Suprapubic skin (tissue), 4 donors: ENCODE measurements around the gene ADAM21. TPM values are rescaled to one million over a fixed set of nuclear protein-coding genes. Genes with fewer than 3 reads are reported as not detected.
"Not testable (repeated sequence)": the region's sequence is repeated elsewhere in the genome, so short reads cannot be mapped to it uniquely, and the experiment has no call there.

ENCODE experiments used
- DNase-seq, 2 donors: peaks; one replicate each; pipeline ENCODE4 v3.0.0-alpha.2; 2019; ENCODE audit warnings: low spot score in 2 of 2
- H3K27ac ChIP-seq: fragments of 200-600 bp; sonication (generic); one replicate; pipeline ENCODE4 v1.5.1; 2019
- H3K27me3 ChIP-seq: fragments of 200-600 bp; sonication (generic); one replicate; pipeline ENCODE4 v1.5.1; 2019
- H3K36me3 ChIP-seq: fragments of 200-600 bp; sonication (generic); one replicate; pipeline ENCODE4 v1.5.1; 2019
- H3K4me1 ChIP-seq: fragments of 200-600 bp; sonication (generic); one replicate; pipeline ENCODE4 v1.5.1; 2019
- H3K4me3 ChIP-seq: fragments of 200-600 bp; sonication (generic); one replicate; pipeline ENCODE4 v1.5.1; 2019; ENCODE audit warnings: mild to moderate bottlenecking
- H3K9me3 ChIP-seq: fragments of 200-600 bp; sonication (generic); one replicate; pipeline ENCODE4 v1.5.1; 2019
- CTCF ChIP-seq, 2 donors: fragments of 200-600 bp in 1 of 2; fragments of 450-650 bp in 1 of 2; sonication (generic) in 1 of 2; IDR thresholded peaks; one replicate each; pipeline ENCODE4 v1.5.1; 2016 to 2019; ENCODE audit warnings: antibody characterized with exemption in 2 of 2, mild to moderate bottlenecking in 1 of 2, moderate library complexity in 1 of 2
- EP300 ChIP-seq: sonication (generic); formaldehyde crosslinking; IDR thresholded peaks from one replicate; pipeline ENCODE4 v1.6.1; 2017; ENCODE audit warnings: antibody characterized with exemption
- POLR2A ChIP-seq, 2 donors: fragments of 450-650 bp; IDR thresholded peaks; one replicate each; pipeline ENCODE4 v1.6.1; 2017; ENCODE audit warnings: antibody characterized with exemption in 2 of 2, mild to moderate bottlenecking in 2 of 2, moderate library complexity in 2 of 2
- POLR2AphosphoS5 ChIP-seq, 3 donors: sonication (generic); formaldehyde crosslinking; IDR thresholded peaks; one replicate each; pipeline ENCODE4 v1.6.1; 2017; ENCODE audit warnings: antibody characterized with exemption in 3 of 3
- WGBS: methylation state at CpG from one replicate; pipeline ENCODE4 v1.1.5; 2018; 5-methylcytosine and 5-hydroxymethylcytosine counted together
- total RNA-seq, 4 donors: library from RNA; depleted of rRNA; stranded (reverse); fragments of >200 nt; gene quantifications; one replicate each; pipeline ENCODE4 v1.1.0, GENCODE V29; 2016

ADAM21 gene
- total RNA-seq, 4 donors from 2014 or later: not detected

- Histone ChIP-seq H3K4me1 (peaks cover 6% of the 10 kb centered on the region), H3K27me3 (no peaks in the 10 kb centered on the region), H3K9me3 (no peaks in the 10 kb centered on the region), H3K4me3 (peak within 1 kb of the TSS; percentile 63), H3K36me3 (no peaks in the 10 kb centered on the region), H3K27ac (peak within 1 kb of the TSS; percentile 51)
- under 1% methylated on average over 22 of the region's 22 CpGs for WGBS
- TF ChIP-seq EP300 (no peak), CTCF (IDR thresholded peaks at IDR 0.05) (no peak), POLR2A (IDR thresholded peaks at IDR 0.05) (no peak), POLR2AphosphoS5 (IDR thresholded peaks at IDR 0.05) (no peak)
- DNase-seq: peak in 1 of 2 donors; percentile 63
These were observed 35.1 kb upstream of the ADAM21 start, which contains the start of gene SYNJ2BP for GRCh38 chr14:70416725-70417349. Gene SYNJ2BP (minus strand): TSS chr14:70417090. CDS start chr14:70416963, 127 bp downstream.

GRCh38 chr14:70419270-70419931, 32.6 kb upstream of the ADAM21 start:
- H3K27ac ChIP-seq, H3K36me3 ChIP-seq, H3K9me3 ChIP-seq, DNase-seq, H3K4me1 ChIP-seq, H3K4me3 ChIP-seq, H3K27me3 ChIP-seq: not testable (repeated sequence)
- WGBS: 59% methylated on average over 4 of the region's 4 CpGs

- TF ChIP-seq POLR2AphosphoS5 (IDR thresholded peaks at IDR 0.05) (no peak), EP300 (no peak), POLR2A (IDR thresholded peaks at IDR 0.05) (no peak), CTCF (IDR thresholded peaks at IDR 0.05) (no peak)
- Histone ChIP-seq H3K36me3 (no peaks in the 10 kb centered on the region), H3K4me1 (no peaks in the 10 kb centered on the region), H3K27ac (no peak overlapping the region), H3K4me3 (no peak overlapping the region), H3K27me3 (no peaks in the 10 kb centered on the region), H3K9me3 (peaks cover 6% of the 10 kb centered on the region)
- DNase-seq: no peak
- 93% methylated on average over 2 of the region's 2 CpGs for WGBS
These were observed 29.4 kb upstream of the ADAM21 start for GRCh38 chr14:70422538-70422937.

GRCh38 chr14:70425354-70425753, 26.6 kb upstream of the ADAM21 start:
- no peak for TF ChIP-seq POLR2A (IDR thresholded peaks at IDR 0.05)
- no peak for TF ChIP-seq EP300
- no peak for TF ChIP-seq CTCF (IDR thresholded peaks at IDR 0.05)
- no peak for TF ChIP-seq POLR2AphosphoS5 (IDR thresholded peaks at IDR 0.05)

GRCh38 chr14:70426555-70426954, 25.4 kb upstream of the ADAM21 start:
- WGBS: 66% methylated on average over 4 of the region's 4 CpGs
- not testable (repeated sequence) for DNase-seq, H3K36me3 ChIP-seq

More at GRCh38 chr14:70425354-70425753, 26.6 kb upstream of the ADAM21 start:
- no peak for DNase-seq
- no peaks in the 10 kb centered on the region for H3K27me3 ChIP-seq
- H3K4me3 ChIP-seq: no peak overlapping the region
- peaks cover 6% of the 10 kb centered on the region for H3K9me3 ChIP-seq
- WGBS: 0% methylated on average over 1 of the region's 1 CpG
- no peak overlapping the region for H3K27ac ChIP-seq
- H3K4me1 ChIP-seq: no peaks in the 10 kb centered on the region
- no peaks in the 10 kb centered on the region for H3K36me3 ChIP-seq

GRCh38 chr14:70436867-70437266, 15.1 kb upstream of the ADAM21 start:
- Histone ChIP-seq H3K4me1 (no peaks in the 10 kb centered on the region), H3K4me3 (no peak overlapping the region), H3K27ac (no peak overlapping the region), H3K9me3 (peaks cover 17% of the 10 kb centered on the region), H3K36me3 (no peaks in the 10 kb centered on the region), H3K27me3 (no peaks in the 10 kb centered on the region)
- DNase-seq: no peak
- TF ChIP-seq CTCF (IDR thresholded peaks at IDR 0.05): no peak
- TF ChIP-seq POLR2AphosphoS5 (IDR thresholded peaks at IDR 0.05): no peak
- no peak for TF ChIP-seq POLR2A (IDR thresholded peaks at IDR 0.05)
- TF ChIP-seq EP300: no peak
- 45% methylated on average over 4 of the region's 4 CpGs for WGBS

More at GRCh38 chr14:70426555-70426954, 25.4 kb upstream of the ADAM21 start:
- not testable (repeated sequence) for H3K27me3 ChIP-seq, H3K4me3 ChIP-seq, H3K4me1 ChIP-seq, H3K27ac ChIP-seq
- peaks cover 13% of the 10 kb centered on the region for H3K9me3 ChIP-seq
